Activated CD4-positive, alpha-beta T cell treated with anti-CD3 and anti-CD28 coated beads for 48 hours (primary cell): ENCODE data around the gene SPRYD3.
"Not testable (repeated sequence)": the region's sequence is repeated elsewhere in the genome, so short reads cannot be mapped to it uniquely, and the experiment has no call there.

Source experiments
- DNase-seq: peaks from one replicate; pipeline ENCODE4 v3.0.0-alpha.2; 2020

SPRYD3 gene

GRCh38 chr12:53049571-53050318 lies 29.4 kb downstream of the SPRYD3 start, which contains the start of gene TNS2:
TSS of gene TNS2 (plus strand) at chr12:53050065. CDS start at chr12:53050186, 121 bp downstream.
- no peak for DNase-seq

- no peak for DNase-seq
Observed at GRCh38 chr12:53048780-53049401, 30.3 kb downstream of the SPRYD3 start.

GRCh38 chr12:53048033-53048779 lies 31.0 kb downstream of the SPRYD3 start:
- DNase-seq = no peak

GRCh38 chr12:53047221-53048032 lies 31.8 kb downstream of the SPRYD3 start:
- DNase-seq = peak; percentile 68

GRCh38 chr12:53046655-53047220 lies 32.5 kb downstream of the SPRYD3 start:
- peak; percentile 64 for DNase-seq

GRCh38 chr12:53045696-53046045 lies 33.5 kb downstream of the SPRYD3 start:
- DNase-seq = no peak

GRCh38 chr12:53044896-53045695 lies 34.1 kb downstream of the SPRYD3 start:
- no peak for DNase-seq

GRCh38 chr12:53044052-53044581 lies 35.1 kb downstream of the SPRYD3 start:
- no peak for DNase-seq

- no peak for DNase-seq
Observed at GRCh38 chr12:53042607-53043454, 36.4 kb downstream of the SPRYD3 start.

- no peak for DNase-seq
Observed at GRCh38 chr12:53039851-53040250, 39.3 kb downstream of the SPRYD3 start.

- no peak for DNase-seq
Observed at GRCh38 chr12:53036802-53037201, 42.4 kb downstream of the SPRYD3 start.

- DNase-seq = no peak
Observed at GRCh38 chr12:53034459-53034858, 44.7 kb downstream of the SPRYD3 start.

- DNase-seq = not testable (repeated sequence)
Observed at GRCh38 chr12:53033832-53034231, 45.4 kb downstream of the SPRYD3 start.

- DNase-seq = no peak
Observed at GRCh38 chr12:53031616-53032015, 47.6 kb downstream of the SPRYD3 start.

GRCh38 chr12:53027014-53027413 lies 52.2 kb downstream of the SPRYD3 start:
- not testable (repeated sequence) for DNase-seq

GRCh38 chr12:53025250-53025649 lies 53.9 kb downstream of the SPRYD3 start:
- DNase-seq = no peak

- no peak for DNase-seq
Observed at GRCh38 chr12:53014709-53015108, 64.5 kb downstream of the SPRYD3 start.
